ENCODE measurements around the gene ARHGEF12. TPM values are rescaled to one million over a fixed set of nuclear protein-coding genes. Genes with fewer than 3 reads are reported as not detected.

The ARHGEF12 gene, protein sequence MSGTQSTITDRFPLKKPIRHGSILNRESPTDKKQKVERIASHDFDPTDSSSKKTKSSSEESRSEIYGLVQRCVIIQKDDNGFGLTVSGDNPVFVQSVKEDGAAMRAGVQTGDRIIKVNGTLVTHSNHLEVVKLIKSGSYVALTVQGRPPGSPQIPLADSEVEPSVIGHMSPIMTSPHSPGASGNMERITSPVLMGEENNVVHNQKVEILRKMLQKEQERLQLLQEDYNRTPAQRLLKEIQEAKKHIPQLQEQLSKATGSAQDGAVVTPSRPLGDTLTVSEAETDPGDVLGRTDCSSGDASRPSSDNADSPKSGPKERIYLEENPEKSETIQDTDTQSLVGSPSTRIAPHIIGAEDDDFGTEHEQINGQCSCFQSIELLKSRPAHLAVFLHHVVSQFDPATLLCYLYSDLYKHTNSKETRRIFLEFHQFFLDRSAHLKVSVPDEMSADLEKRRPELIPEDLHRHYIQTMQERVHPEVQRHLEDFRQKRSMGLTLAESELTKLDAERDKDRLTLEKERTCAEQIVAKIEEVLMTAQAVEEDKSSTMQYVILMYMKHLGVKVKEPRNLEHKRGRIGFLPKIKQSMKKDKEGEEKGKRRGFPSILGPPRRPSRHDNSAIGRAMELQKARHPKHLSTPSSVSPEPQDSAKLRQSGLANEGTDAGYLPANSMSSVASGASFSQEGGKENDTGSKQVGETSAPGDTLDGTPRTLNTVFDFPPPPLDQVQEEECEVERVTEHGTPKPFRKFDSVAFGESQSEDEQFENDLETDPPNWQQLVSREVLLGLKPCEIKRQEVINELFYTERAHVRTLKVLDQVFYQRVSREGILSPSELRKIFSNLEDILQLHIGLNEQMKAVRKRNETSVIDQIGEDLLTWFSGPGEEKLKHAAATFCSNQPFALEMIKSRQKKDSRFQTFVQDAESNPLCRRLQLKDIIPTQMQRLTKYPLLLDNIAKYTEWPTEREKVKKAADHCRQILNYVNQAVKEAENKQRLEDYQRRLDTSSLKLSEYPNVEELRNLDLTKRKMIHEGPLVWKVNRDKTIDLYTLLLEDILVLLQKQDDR (N-terminal part only)
- total RNA-seq: 85.1 and 85.6 TPM in 2 replicates
- 32.7 TPM for polyA plus RNA-seq (2012)

- peak; percentile 98 for DNase-seq (ENCODE audit: low read depth)
Measured at GRCh38 chr11:120335908-120336640, at the start of gene ARHGEF12. TSS of gene ARHGEF12 (plus strand) at chr11:120336413. CDS start at chr11:120337244, 831 bp downstream.

DNA sequence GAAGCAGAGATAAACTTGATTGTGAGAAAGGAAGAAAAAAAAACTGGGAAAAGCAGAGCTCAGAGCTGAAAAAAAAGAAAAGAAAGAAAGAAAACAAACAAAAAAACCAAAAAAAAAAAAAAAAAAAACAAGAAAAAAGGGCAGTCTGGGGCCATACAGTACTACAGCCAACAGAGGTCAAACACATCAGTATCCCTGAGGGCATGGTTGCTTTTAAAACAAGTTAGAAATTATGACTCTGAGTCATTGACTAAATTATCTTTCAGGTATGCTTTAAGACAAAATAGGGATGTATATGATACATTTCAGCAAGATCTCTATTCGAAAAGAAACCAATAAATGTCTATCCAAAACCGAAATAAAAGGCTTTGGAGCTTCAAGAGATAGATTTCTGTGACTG, 48.2 kb upstream of the ARHGEF12 start:
- no peak for DNase-seq (ENCODE audit: low read depth)

GRCh38 chr11:120289426-120289825, 46.8 kb upstream of the ARHGEF12 start:
- DNase-seq (ENCODE audit: low read depth): no peak

- no peak for DNase-seq (ENCODE audit: low read depth)
Measured at GRCh38 chr11:120290956-120291355, 45.3 kb upstream of the ARHGEF12 start.

GRCh38 chr11:120293038-120293800, 43.0 kb upstream of the ARHGEF12 start:
- DNase-seq (ENCODE audit: low read depth): no peak

DNA sequence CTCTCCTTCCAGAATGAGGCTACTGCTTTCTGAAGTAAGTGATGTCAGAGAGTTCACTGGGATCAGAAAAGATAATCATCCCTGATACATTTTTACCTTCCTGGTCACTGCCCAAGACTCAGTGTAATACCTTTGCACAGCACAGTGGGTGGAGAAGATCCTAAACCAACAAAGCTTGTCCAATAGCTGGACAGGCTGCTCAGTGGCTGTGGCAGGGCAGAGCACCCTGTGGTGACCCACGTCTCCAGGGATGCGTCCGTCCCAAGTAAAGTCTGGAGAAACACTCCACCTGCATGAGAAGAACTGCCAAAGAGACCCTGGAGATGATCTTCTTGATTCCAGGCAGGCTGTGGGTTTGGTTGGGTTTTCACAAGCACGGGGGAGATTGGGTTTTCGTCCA, 42.1 kb upstream of the ARHGEF12 start:
- no peak for DNase-seq (ENCODE audit: low read depth)

GRCh38 chr11:120295099-120295498, 41.1 kb upstream of the ARHGEF12 start:
- no peak for DNase-seq (ENCODE audit: low read depth)

- DNase-seq (ENCODE audit: low read depth): no peak
Measured at GRCh38 chr11:120296554-120296953, 39.7 kb upstream of the ARHGEF12 start.

DNA sequence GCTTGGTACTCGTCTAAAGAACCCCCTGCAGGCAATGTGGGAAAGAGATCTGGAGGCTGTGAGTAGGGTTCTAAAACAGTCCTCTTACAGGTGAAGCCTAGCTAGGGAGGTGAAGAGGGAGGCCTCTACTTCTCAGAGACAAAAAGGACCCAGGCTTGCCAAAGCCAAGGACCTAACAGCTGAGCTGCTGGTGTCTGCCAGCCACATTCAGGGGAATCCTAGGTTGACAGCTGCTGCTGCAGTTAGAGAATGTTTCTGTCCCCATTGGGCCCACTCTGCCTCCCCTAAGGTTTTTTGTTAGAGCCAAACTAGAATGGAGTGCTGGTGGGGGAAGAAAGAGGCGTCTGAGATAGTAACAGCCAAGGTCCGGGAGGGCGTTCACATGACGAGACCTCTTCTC, 37.8 kb upstream of the ARHGEF12 start:
- peak; percentile 73 for DNase-seq (ENCODE audit: low read depth)

GRCh38 chr11:120302001-120302805, 34.0 kb upstream of the ARHGEF12 start:
- no peak for DNase-seq (ENCODE audit: low read depth)

DNA sequence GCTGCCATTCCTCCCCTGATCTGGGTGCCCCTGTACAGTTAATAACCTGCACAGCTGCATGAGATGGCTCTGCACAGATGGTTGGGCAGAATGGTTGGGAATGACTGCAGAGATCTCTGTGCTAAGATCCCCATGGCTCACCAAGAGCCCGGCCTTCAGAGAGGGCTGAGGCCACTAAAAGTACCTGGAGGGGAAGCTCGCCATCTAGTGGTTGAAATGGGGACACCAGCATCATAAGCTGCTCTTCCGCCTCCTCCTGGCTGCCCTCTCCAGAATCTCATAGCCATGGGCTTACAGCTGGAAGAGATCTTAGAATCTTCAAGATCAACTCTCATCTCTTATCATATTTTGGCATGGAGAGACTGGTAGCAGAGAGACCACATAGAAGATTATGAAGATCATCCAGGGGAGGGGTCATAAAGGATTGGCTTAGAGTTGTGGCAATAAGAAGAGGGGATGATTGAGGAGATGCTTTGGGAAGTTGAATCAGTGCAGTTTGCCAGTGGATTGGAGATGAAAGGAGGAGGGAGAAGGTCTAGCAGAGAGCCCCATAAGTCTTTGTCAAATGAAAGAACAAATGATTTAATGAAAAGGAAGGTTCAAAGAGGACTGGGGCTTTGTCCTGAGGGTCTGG, 33.1 kb upstream of the ARHGEF12 start:
- DNase-seq (ENCODE audit: low read depth): peak; percentile 61

GRCh38 chr11:120304526-120304925, 31.7 kb upstream of the ARHGEF12 start:
- DNase-seq (ENCODE audit: low read depth): no peak

- DNase-seq (ENCODE audit: low read depth): no peak
Measured at GRCh38 chr11:120305286-120305685, 30.9 kb upstream of the ARHGEF12 start.

- DNase-seq (ENCODE audit: low read depth): peak; percentile 63
Measured at GRCh38 chr11:120306519-120307242, 29.5 kb upstream of the ARHGEF12 start.

DNA sequence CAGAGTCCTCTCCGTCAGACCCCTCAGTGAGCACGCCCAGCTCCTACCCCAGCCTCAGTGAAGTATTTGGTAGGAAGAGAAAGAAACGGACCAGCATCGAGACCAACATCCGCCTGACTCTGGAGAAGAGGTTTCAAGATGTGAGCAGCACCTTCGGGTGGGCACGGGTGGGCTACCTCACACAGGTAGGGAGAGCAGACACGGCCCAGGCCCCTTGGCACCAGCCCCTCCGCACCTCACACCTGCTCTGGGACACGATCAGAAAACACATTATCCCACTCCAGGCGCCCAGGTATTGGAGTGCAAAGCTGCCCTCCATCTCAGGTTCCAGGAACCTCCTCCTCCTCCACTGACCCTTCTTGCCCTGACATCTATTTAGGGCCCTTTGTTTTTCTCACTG, 28.7 kb upstream of the ARHGEF12 start:
- DNase-seq (ENCODE audit: low read depth): no peak

GRCh38 chr11:120308081-120308480, 28.1 kb upstream of the ARHGEF12 start:
- no peak for DNase-seq (ENCODE audit: low read depth)

- no peak for DNase-seq (ENCODE audit: low read depth)
Measured at GRCh38 chr11:120310870-120311269, 25.3 kb upstream of the ARHGEF12 start.

DNA sequence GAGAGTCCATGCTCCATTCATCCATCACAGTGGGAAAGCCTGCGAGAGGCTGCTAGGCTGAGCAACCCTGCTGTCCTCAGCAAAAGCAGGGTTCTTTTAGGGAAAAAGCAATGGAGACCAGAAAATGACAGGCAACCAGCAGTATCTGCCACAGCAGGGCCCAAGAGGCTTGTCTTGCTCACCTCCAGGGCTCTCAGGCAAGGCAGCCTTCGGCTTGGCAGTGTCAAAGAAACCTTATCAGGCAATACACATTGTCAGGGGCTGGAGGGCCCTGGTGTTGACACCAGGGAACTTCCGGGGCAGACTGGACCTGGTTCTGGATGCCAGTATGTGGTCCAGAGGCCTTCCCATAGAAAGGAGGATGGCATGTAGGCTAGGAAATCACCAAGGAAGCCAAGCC, 21.4 kb upstream of the ARHGEF12 start:
- DNase-seq (ENCODE audit: low read depth): no peak
